ENCODE measurements around the gene ACO1.
"Not testable (repeated sequence)": the region's sequence is repeated elsewhere in the genome, so short reads cannot be mapped to it uniquely, and the experiment has no call there.

Gene ACO1
- long read RNA-seq, donor 1, full-length matches to known transcripts, result 14 of 14 reads
- long read RNA-seq, donor 1, partial matches to known transcripts, result 0 of 14 reads
- long read RNA-seq, donor 1, other reads (novel, unspliced or antisense), result 0 of 14 reads
- long read RNA-seq, donor 2, full-length matches to known transcripts, result 7 of 7 reads
- long read RNA-seq, donor 2, partial matches to known transcripts, result 0 of 7 reads
- long read RNA-seq, donor 2, other reads (novel, unspliced or antisense), result 0 of 7 reads
- long read RNA-seq, donor 3, full-length matches to known transcripts, result 8 of 8 reads
- long read RNA-seq, donor 3, partial matches to known transcripts, result 0 of 8 reads
- long read RNA-seq, donor 3, other reads (novel, unspliced or antisense), result 0 of 8 reads
- long read RNA-seq, donor 4, full-length matches to known transcripts, result 6 of 11 reads
- long read RNA-seq, donor 4, partial matches to known transcripts, result 5 of 11 reads
- long read RNA-seq, donor 4, other reads (novel, unspliced or antisense), result 0 of 11 reads
- long read RNA-seq, donor 5, full-length matches to known transcripts, result 9 of 9 reads
- long read RNA-seq, donor 5, partial matches to known transcripts, result 0 of 9 reads
- long read RNA-seq, donor 5, other reads (novel, unspliced or antisense), result 0 of 9 reads
- long read RNA-seq, donor 6, full-length matches to known transcripts, result 8 of 24 reads
- long read RNA-seq, donor 6, partial matches to known transcripts, result 16 of 24 reads
- long read RNA-seq, donor 6, other reads (novel, unspliced or antisense), result 0 of 24 reads
- long read RNA-seq, donor 7, full-length matches to known transcripts, result 7 of 23 reads
- long read RNA-seq, donor 7, partial matches to known transcripts, result 16 of 23 reads
- long read RNA-seq, donor 7, other reads (novel, unspliced or antisense), result 0 of 23 reads
- long read RNA-seq, donor 8, full-length matches to known transcripts, result 9 of 20 reads
- long read RNA-seq, donor 8, partial matches to known transcripts, result 11 of 20 reads
- long read RNA-seq, donor 8, other reads (novel, unspliced or antisense), result 0 of 20 reads

GRCh38 chr9:32384364-32385151 is at the start of gene ACO1:
Gene ACO1, plus strand, starts transcription at chr9:32384643. Its CDS starts 20,864 bp downstream, at chr9:32405507.
- DNase-seq, result peak; percentile 95

- no peak for DNase-seq
Measured at GRCh38 chr9:32334916-32335895, 49.2 kb upstream of the ACO1 start.

- DNase-seq, result no peak
Measured at GRCh38 chr9:32339424-32339823, 45.0 kb upstream of the ACO1 start.

GRCh38 chr9:32340361-32340760 is 44.1 kb upstream of the ACO1 start:
- DNase-seq, result no peak

- DNase-seq, result no peak
Measured at GRCh38 chr9:32344551-32345182, 39.8 kb upstream of the ACO1 start.

- DNase-seq, result no peak
Measured at GRCh38 chr9:32345243-32345642, 39.2 kb upstream of the ACO1 start.

- DNase-seq, result no peak
Measured at GRCh38 chr9:32347571-32347970, 36.9 kb upstream of the ACO1 start.

GRCh38 chr9:32348106-32348695 is 36.2 kb upstream of the ACO1 start:
- DNase-seq, result no peak

- no peak for DNase-seq
Measured at GRCh38 chr9:32349013-32349412, 35.4 kb upstream of the ACO1 start.

- DNase-seq, result no peak
Measured at GRCh38 chr9:32350682-32351081, 33.8 kb upstream of the ACO1 start.

GRCh38 chr9:32351845-32352244 is 32.6 kb upstream of the ACO1 start:
- no peak for DNase-seq

- not testable (repeated sequence) for DNase-seq
Measured at GRCh38 chr9:32353476-32353875, 31.0 kb upstream of the ACO1 start.

GRCh38 chr9:32359452-32359851 is 25.0 kb upstream of the ACO1 start:
- DNase-seq, result no peak

- DNase-seq, result no peak
Measured at GRCh38 chr9:32360983-32361673, 23.3 kb upstream of the ACO1 start.

GRCh38 chr9:32371279-32371678 is 13.2 kb upstream of the ACO1 start:
- DNase-seq, result no peak

- DNase-seq, result no peak
Measured at GRCh38 chr9:32371679-32372078, 12.8 kb upstream of the ACO1 start.

GRCh38 chr9:32376285-32376684 is 8.2 kb upstream of the ACO1 start:
- DNase-seq, result no peak

- DNase-seq, result peak; percentile 32
Measured at GRCh38 chr9:32378496-32378895, 5.9 kb upstream of the ACO1 start.

GRCh38 chr9:32378993-32379729 is 5.3 kb upstream of the ACO1 start:
- DNase-seq, result peak; percentile 28

Measured in right kidney (tissue), 9 donors.